GM23338 (cell line): ENCODE measurements around the gene SRSF3. TPM values are rescaled to one million over a fixed set of nuclear protein-coding genes. Genes with fewer than 3 reads are reported as not detected.

Experiments
- ATAC-seq: fragments of 200-7000 bp; cut with Tn5 transposase; 3 replicates; pipeline ENCODE4 v1.9.1; 2020
- DNase-seq: peaks from one replicate; pipeline ENCODE4 v3.0.0-alpha.2; 2015; ENCODE audit warnings: low spot score
- H2AFZ ChIP-seq: fragments of 200-600 bp; sonication (generic); 2 replicates; pipeline ENCODE4 v1.8.0; 2016; ENCODE audit warnings: antibody characterized with exemption, mild to moderate bottlenecking, moderate library complexity
- H3F3A ChIP-seq: fragments of 200-600 bp; sonication (generic); replicated peaks from 2 replicates; pipeline ENCODE4 v1.8.0; 2017; ENCODE audit warnings: antibody characterized with exemption, mixed run types, low read depth
- H3K27ac ChIP-seq: fragments of 200-600 bp; sonication (generic); 2 replicates; pipeline ENCODE4 v1.6.1; 2016; ENCODE audit warnings: low read depth
- H3K27me3 ChIP-seq: fragments of 200-600 bp; sonication (generic); 2 replicates; pipeline ENCODE4 v1.8.0; 2016; ENCODE audit warnings: mild to moderate bottlenecking, mixed run types, moderate library complexity; ENCODE audit not compliant: insufficient read depth
- H3K36me3 ChIP-seq: fragments of 200-600 bp; sonication (generic); 2 replicates; pipeline ENCODE4 v1.8.0; 2016; ENCODE audit warnings: mild to moderate bottlenecking; ENCODE audit not compliant: insufficient read depth
- H3K4me1 ChIP-seq: fragments of 200-600 bp; sonication (generic); 2 replicates; pipeline ENCODE4 v1.8.0; 2016; ENCODE audit warnings: mild to moderate bottlenecking, moderate library complexity; ENCODE audit not compliant: insufficient read depth
- H3K4me2 ChIP-seq: fragments of 200-600 bp; sonication (generic); 2 replicates; pipeline ENCODE4 v1.7.1; 2017; ENCODE audit warnings: mixed run types
- H3K4me3 ChIP-seq: fragments of 200-600 bp; sonication (generic); 2 replicates; pipeline ENCODE4 v1.6.1; 2016; ENCODE audit warnings: mixed run types
- H3K79me2 ChIP-seq: fragments of 200-600 bp; sonication (generic); replicated peaks from 2 replicates; pipeline ENCODE4 v1.8.0; 2017; ENCODE audit warnings: mild to moderate bottlenecking; ENCODE audit not compliant: insufficient read depth
- H3K9me2 ChIP-seq: fragments of 200-600 bp; sonication (generic); 2 replicates; pipeline ENCODE4 v1.8.0; 2017; ENCODE audit not compliant: insufficient read depth
- H4K20me1 ChIP-seq: fragments of 200-600 bp; sonication (generic); replicated peaks from 2 replicates; pipeline ENCODE4 v1.8.0; 2017; ENCODE audit warnings: mild to moderate bottlenecking; ENCODE audit not compliant: insufficient read depth
- H3K27ac Mint-ChIP-seq: 2 replicates; pipeline ENCODE4 v1.8.0; 2020; ENCODE audit warnings: inconsistent platforms, mild to moderate bottlenecking, moderate library complexity, mixed read lengths
- H3K27me3 Mint-ChIP-seq: 3 replicates; pipeline ENCODE4 v1.8.0; 2022; ENCODE audit warnings: low read depth, mild to moderate bottlenecking, moderate library complexity, mixed read lengths, inconsistent platforms; ENCODE audit not compliant: insufficient read depth, poor library complexity
- H3K36me3 Mint-ChIP-seq: 3 replicates; pipeline ENCODE4 v1.8.0; 2021; ENCODE audit warnings: low read depth, mild to moderate bottlenecking, inconsistent platforms, moderate library complexity, mixed read lengths
- H3K4me1 Mint-ChIP-seq: 3 replicates; pipeline ENCODE4 v1.8.0; 2020; ENCODE audit warnings: mild to moderate bottlenecking, inconsistent platforms, mixed read lengths
- H3K4me3 Mint-ChIP-seq: 3 replicates; pipeline ENCODE4 v1.8.0; 2021; ENCODE audit warnings: moderate library complexity, mild to moderate bottlenecking, inconsistent platforms, mixed read lengths
- H3K9me3 Mint-ChIP-seq: 3 replicates; pipeline ENCODE4 v1.8.0; 2020; ENCODE audit warnings: moderate library complexity, mild to moderate bottlenecking, inconsistent platforms, mixed read lengths
- EZH2phosphoT487 ChIP-seq: fragments of 200-600 bp; sonication (generic); IDR thresholded peaks from one replicate; pipeline ENCODE4 v1.8.1; 2018; ENCODE audit warnings: antibody characterized with exemption; ENCODE audit not compliant: unreplicated experiment
- JUNB ChIP-seq: IDR thresholded peaks from one replicate; pipeline ENCODE4 v1.6.1; 2016; ENCODE audit warnings: antibody characterized with exemption; ENCODE audit not compliant: unreplicated experiment
- NANOG ChIP-seq: IDR thresholded peaks from 2 replicates; pipeline ENCODE4 v1.6.1; 2016; ENCODE audit warnings: antibody characterized with exemption, borderline replicate concordance
- POLR2AphosphoS5 ChIP-seq: IDR thresholded peaks from 2 replicates; pipeline ENCODE4 v1.6.1; 2016; ENCODE audit warnings: antibody characterized with exemption, low read depth
- ZNF114 ChIP-seq: fragments of 250-450 bp; sonication (Bioruptor Pico); IDR thresholded peaks from 2 replicates; pipeline ENCODE4 v1.5.0; 2020; ENCODE audit warnings: mild to moderate bottlenecking, moderate library complexity
- polyA plus RNA-seq: library from polyadenylated mRNA; unstranded; fragments of >200 nt; fragmentation: Nextera tagmentation; extraction: Ambion mirVana; gene quantifications from 2 replicates; pipeline ENCODE4 v1.2.1, GENCODE V29; 2016
- total RNA-seq: library from RNA; depleted of rRNA; stranded (reverse); fragments of >200 nt; shearing (Covaris generic); gene quantifications from 2 replicates; pipeline ENCODE4 v1.2.3, GENCODE V29; 2014
- TF ChIP-seq, protein P1 (sequence below): fragments of 250-450 bp; sonication (Bioruptor Pico); IDR thresholded peaks from 2 replicates; pipeline ENCODE4 v1.5.0; 2020; ENCODE audit warnings: mild to moderate bottlenecking, moderate library complexity
- TF ChIP-seq, protein P2 (sequence below): IDR thresholded peaks from one replicate; pipeline ENCODE4 v1.6.1; 2018; ENCODE audit warnings: antibody characterized with exemption; ENCODE audit not compliant: unreplicated experiment

Gene SRSF3
- total and polyA plus RNA-seq, 2 experiments from 2014 or later, result 436 to 655 TPM

DNA sequence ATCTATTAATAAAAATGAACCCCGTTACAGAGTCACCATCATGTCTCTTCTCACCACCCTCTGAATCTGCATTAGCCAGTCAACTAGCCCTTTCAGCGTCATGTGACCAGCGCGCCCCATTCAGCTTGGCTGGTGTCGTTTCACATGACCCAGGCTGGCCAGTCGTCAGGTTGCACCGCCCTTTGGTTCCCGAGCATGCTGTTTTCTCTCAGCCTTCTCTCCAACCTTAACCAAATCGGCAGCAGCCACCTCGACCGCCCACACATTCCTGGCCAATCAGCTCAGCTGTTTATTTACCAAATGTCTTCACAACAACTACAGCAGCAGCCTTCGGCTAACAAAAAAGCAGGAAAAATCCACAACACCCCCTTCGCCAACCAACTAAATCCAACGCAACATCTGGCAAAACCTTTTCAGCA, 5.6 kb downstream of the SRSF3 start:
- no peak overlapping the region for H2AFZ ChIP-seq
- DNase-seq, result peak; percentile 78
- peak overlapping the region; percentile 78 for H3K4me3 ChIP-seq
- peaks cover 93% of the 10 kb centered on the region for H4K20me1 ChIP-seq
- peak overlapping the region; percentile 79; the same call in 1 of the 2 replicates for H3K4me2 ChIP-seq
- Mint-ChIP-seq H3K27me3 (peaks cover 24% of the 10 kb centered on the region), H3K4me1 (peaks cover 42% of the 10 kb centered on the region), H3K27ac (peak overlapping the region; percentile 77; the same call in 1 of the 2 replicates), H3K36me3 (peaks cover 99% of the 10 kb centered on the region), H3K9me3 (peaks cover 11% of the 10 kb centered on the region; the same call in 1 of the 3 replicates), H3K4me3 (peak overlapping the region; percentile 60)
- H3K4me1 ChIP-seq, result peaks cover 30% of the 10 kb centered on the region
- peaks cover 76% of the 10 kb centered on the region for H3F3A ChIP-seq
- H3K9me2 ChIP-seq, result no peaks in the 10 kb centered on the region
- no peak for TF ChIP-seq ZNF114 (CRISPR knock-in tag)
- TF ChIP-seq NANOG, result no peak
- TF ChIP-seq, protein P1, sequence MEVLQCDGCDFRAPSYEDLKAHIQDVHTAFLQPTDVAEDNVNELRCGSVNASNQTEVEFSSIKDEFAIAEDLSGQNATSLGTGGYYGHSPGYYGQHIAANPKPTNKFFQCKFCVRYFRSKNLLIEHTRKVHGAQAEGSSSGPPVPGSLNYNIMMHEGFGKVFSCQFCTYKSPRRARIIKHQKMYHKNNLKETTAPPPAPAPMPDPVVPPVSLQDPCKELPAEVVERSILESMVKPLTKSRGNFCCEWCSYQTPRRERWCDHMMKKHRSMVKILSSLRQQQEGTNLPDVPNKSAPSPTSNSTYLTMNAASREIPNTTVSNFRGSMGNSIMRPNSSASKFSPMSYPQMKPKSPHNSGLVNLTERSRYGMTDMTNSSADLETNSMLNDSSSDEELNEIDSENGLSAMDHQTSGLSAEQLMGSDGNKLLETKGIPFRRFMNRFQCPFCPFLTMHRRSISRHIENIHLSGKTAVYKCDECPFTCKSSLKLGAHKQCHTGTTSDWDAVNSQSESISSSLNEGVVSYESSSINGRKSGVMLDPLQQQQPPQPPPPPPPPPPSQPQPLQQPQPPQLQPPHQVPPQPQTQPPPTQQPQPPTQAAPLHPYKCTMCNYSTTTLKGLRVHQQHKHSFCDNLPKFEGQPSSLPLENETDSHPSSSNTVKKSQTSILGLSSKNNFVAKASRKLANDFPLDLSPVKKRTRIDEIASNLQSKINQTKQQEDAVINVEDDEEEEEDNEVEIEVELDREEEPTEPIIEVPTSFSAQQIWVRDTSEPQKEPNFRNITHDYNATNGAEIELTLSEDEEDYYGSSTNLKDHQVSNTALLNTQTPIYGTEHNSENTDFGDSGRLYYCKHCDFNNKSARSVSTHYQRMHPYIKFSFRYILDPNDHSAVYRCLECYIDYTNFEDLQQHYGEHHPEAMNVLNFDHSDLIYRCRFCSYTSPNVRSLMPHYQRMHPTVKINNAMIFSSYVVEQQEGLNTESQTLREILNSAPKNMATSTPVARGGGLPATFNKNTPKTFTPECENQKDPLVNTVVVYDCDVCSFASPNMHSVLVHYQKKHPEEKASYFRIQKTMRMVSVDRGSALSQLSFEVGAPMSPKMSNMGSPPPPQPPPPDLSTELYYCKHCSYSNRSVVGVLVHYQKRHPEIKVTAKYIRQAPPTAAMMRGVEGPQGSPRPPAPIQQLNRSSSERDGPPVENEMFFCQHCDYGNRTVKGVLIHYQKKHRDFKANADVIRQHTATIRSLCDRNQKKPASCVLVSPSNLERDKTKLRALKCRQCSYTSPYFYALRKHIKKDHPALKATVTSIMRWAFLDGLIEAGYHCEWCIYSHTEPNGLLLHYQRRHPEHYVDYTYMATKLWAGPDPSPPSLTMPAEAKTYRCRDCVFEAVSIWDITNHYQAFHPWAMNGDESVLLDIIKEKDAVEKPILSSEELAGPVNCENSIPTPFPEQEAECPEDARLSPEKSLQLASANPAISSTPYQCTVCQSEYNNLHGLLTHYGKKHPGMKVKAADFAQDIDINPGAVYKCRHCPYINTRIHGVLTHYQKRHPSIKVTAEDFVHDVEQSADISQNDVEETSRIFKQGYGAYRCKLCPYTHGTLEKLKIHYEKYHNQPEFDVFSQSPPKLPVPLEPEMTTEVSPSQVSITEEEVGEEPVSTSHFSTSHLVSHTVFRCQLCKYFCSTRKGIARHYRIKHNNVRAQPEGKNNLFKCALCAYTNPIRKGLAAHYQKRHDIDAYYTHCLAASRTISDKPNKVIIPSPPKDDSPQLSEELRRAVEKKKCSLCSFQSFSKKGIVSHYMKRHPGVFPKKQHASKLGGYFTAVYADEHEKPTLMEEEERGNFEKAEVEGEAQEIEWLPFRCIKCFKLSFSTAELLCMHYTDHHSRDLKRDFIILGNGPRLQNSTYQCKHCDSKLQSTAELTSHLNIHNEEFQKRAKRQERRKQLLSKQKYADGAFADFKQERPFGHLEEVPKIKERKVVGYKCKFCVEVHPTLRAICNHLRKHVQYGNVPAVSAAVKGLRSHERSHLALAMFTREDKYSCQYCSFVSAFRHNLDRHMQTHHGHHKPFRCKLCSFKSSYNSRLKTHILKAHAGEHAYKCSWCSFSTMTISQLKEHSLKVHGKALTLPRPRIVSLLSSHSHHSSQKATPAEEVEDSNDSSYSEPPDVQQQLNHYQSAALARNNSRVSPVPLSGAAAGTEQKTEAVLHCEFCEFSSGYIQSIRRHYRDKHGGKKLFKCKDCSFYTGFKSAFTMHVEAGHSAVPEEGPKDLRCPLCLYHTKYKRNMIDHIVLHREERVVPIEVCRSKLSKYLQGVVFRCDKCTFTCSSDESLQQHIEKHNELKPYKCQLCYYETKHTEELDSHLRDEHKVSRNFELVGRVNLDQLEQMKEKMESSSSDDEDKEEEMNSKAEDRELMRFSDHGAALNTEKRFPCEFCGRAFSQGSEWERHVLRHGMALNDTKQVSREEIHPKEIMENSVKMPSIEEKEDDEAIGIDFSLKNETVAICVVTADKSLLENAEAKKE (CRISPR knock-in tag), result no peak
- TF ChIP-seq, protein P2, sequence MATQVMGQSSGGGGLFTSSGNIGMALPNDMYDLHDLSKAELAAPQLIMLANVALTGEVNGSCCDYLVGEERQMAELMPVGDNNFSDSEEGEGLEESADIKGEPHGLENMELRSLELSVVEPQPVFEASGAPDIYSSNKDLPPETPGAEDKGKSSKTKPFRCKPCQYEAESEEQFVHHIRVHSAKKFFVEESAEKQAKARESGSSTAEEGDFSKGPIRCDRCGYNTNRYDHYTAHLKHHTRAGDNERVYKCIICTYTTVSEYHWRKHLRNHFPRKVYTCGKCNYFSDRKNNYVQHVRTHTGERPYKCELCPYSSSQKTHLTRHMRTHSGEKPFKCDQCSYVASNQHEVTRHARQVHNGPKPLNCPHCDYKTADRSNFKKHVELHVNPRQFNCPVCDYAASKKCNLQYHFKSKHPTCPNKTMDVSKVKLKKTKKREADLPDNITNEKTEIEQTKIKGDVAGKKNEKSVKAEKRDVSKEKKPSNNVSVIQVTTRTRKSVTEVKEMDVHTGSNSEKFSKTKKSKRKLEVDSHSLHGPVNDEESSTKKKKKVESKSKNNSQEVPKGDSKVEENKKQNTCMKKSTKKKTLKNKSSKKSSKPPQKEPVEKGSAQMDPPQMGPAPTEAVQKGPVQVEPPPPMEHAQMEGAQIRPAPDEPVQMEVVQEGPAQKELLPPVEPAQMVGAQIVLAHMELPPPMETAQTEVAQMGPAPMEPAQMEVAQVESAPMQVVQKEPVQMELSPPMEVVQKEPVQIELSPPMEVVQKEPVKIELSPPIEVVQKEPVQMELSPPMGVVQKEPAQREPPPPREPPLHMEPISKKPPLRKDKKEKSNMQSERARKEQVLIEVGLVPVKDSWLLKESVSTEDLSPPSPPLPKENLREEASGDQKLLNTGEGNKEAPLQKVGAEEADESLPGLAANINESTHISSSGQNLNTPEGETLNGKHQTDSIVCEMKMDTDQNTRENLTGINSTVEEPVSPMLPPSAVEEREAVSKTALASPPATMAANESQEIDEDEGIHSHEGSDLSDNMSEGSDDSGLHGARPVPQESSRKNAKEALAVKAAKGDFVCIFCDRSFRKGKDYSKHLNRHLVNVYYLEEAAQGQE, result no peak
- no peak for TF ChIP-seq EZH2phosphoT487
- peak; percentile 51; the same call in 1 of the 2 replicates for TF ChIP-seq POLR2AphosphoS5
- no peak for TF ChIP-seq JUNB
- H3K36me3 ChIP-seq, result peaks cover 93% of the 10 kb centered on the region
- H3K27me3 ChIP-seq, result no peaks in the 10 kb centered on the region
- peak overlapping the region; percentile 76 for H3K27ac ChIP-seq
- H3K79me2 ChIP-seq, result peaks cover 100% of the 10 kb centered on the region
- ATAC-seq, result peak; percentile 76
